K562 (cell line): Measurements from ENCODE around the gene PSMB4. TPM values are rescaled to one million over a fixed set of nuclear protein-coding genes. Genes with fewer than 3 reads are reported as not detected.

Experiments
- polyA plus RNA-seq, 8 experiments: library from polyadenylated mRNA; depleted of rRNA in 4 of 8; stranded (reverse) in 5 of 8; unstranded in 3 of 8; fragments of >200 nt; fragmentation: Nextera tagmentation in 2 of 8; fragmentation: Illumina TruSeq in 1 of 8; extraction: Ambion mirVana in 2 of 8; extraction: Trizol in 1 of 8; gene quantifications; 2 replicates each; pipeline versions ENCODE4 v1.2.1 to v1.2.3, GENCODE V29; 2011 to 2014; ENCODE audit warnings: inconsistent platforms in 1 of 8, missing spikeins in 1 of 8
- small RNA-seq: library from RNA; depleted of rRNA; stranded (forward); fragments of <200 nt; gene quantifications from one replicate; pipeline ENCODE3, GENCODE V24; 2014
- total RNA-seq, 7 experiments: library from RNA; depleted of rRNA in 6 of 7; stranded (reverse); fragments of >200 nt in 6 of 7; fragmentation: Illumina TruSeq in 2 of 7; extraction: Trizol in 2 of 7; gene quantifications; 2 replicates each; pipeline versions ENCODE4 v1.2.1 to v1.2.3, GENCODE V29; 2011 to 2021; ENCODE audit warnings: low replicate concordance in 1 of 7

Gene PSMB4
- total and polyA plus RNA-seq, 9 of the 15 experiments (the other 6 are each of a cell fraction or from before 2014, with no cell fraction given): 397 to 674 (median 475) TPM

Small RNA genes within 50 kb of the gene (small RNA-seq; reads per million reads assigned to genes)
- 0.62 reads per million, percentile 35 among the genes with 10 or more reads in this experiment for gene RNY4P25

Other genes starting within 250 kb of the PSMB4 start
Only the 7 nearest of the 15 such genes appear.
- gene ZNF687, start 117.3 kb upstream of the PSMB4 start, total RNA-seq (2014; rRNA removed): 12.3 and 15.6 TPM in 2 replicates
- 5.1 and 6.9 TPM in 2 replicates for gene ZNF687, start 117.3 kb upstream of the PSMB4 start, total RNA-seq (2014; rRNA removed; fragmentation: Illumina TruSeq; extraction: Trizol)
- 10.6 and 10.7 TPM in 2 replicates for gene ZNF687, start 117.3 kb upstream of the PSMB4 start, total RNA-seq (2015; rRNA removed; fragmentation: Illumina TruSeq; extraction: Trizol)
- gene ZNF687, start 117.3 kb upstream of the PSMB4 start, total RNA-seq (2021): 22.7 and 26.4 TPM in 2 replicates
- 9.0 and 16.9 TPM in 2 replicates for gene ZNF687, start 117.3 kb upstream of the PSMB4 start, polyA plus RNA-seq (2011; rRNA removed)
- 11.5 and 14.4 TPM in 2 replicates for gene ZNF687, start 117.3 kb upstream of the PSMB4 start, polyA plus RNA-seq (2014; fragmentation: Illumina TruSeq; extraction: Trizol)
- under 1 TPM; 0.13 to 0.21 TPM for gene ZNF687, start 117.3 kb upstream of the PSMB4 start, polyA plus RNA-seq (2014; fragmentation: Nextera tagmentation; extraction: Ambion mirVana)
- gene ZNF687, start 117.3 kb upstream of the PSMB4 start, polyA plus RNA-seq (2014; rRNA removed): 12.8 and 13.2 TPM in 2 replicates
- 45.1 and 62.4 TPM in 2 replicates for gene PI4KB, start 72.2 kb upstream of the PSMB4 start, total RNA-seq (2014; rRNA removed)
- 20.5 and 27.9 TPM in 2 replicates for gene PI4KB, start 72.2 kb upstream of the PSMB4 start, total RNA-seq (2014; rRNA removed; fragmentation: Illumina TruSeq; extraction: Trizol)
- 30.1 and 32.8 TPM in 2 replicates for gene PI4KB, start 72.2 kb upstream of the PSMB4 start, total RNA-seq (2015; rRNA removed; fragmentation: Illumina TruSeq; extraction: Trizol)
- 51.8 and 54.3 TPM in 2 replicates for gene PI4KB, start 72.2 kb upstream of the PSMB4 start, total RNA-seq (2021)
- gene PI4KB, start 72.2 kb upstream of the PSMB4 start, polyA plus RNA-seq (2011; rRNA removed): 65.4 and 78.3 TPM in 2 replicates
- 55.8 and 58.0 TPM in 2 replicates for gene PI4KB, start 72.2 kb upstream of the PSMB4 start, polyA plus RNA-seq (2014; fragmentation: Illumina TruSeq; extraction: Trizol)
- gene PI4KB, start 72.2 kb upstream of the PSMB4 start, polyA plus RNA-seq (2014; fragmentation: Nextera tagmentation; extraction: Ambion mirVana): 1 to 10 TPM; 3.1 to 8.9 TPM
- gene PI4KB, start 72.2 kb upstream of the PSMB4 start, polyA plus RNA-seq (2014; rRNA removed): 45.9 and 67.2 TPM in 2 replicates
- gene RFX5, start 52.3 kb upstream of the PSMB4 start, total RNA-seq (2014; rRNA removed): 25.7 and 30.5 TPM in 2 replicates
- 32.2 and 34.6 TPM in 2 replicates for gene RFX5, start 52.3 kb upstream of the PSMB4 start, total RNA-seq (2014; rRNA removed; fragmentation: Illumina TruSeq; extraction: Trizol)
- gene RFX5, start 52.3 kb upstream of the PSMB4 start, total RNA-seq (2015; rRNA removed; fragmentation: Illumina TruSeq; extraction: Trizol): 29.4 and 30.4 TPM in 2 replicates
- gene RFX5, start 52.3 kb upstream of the PSMB4 start, total RNA-seq (2021): 32.7 and 36.1 TPM in 2 replicates
- 38.5 and 40.3 TPM in 2 replicates for gene RFX5, start 52.3 kb upstream of the PSMB4 start, polyA plus RNA-seq (2011; rRNA removed)
- 36.2 and 48.2 TPM in 2 replicates for gene RFX5, start 52.3 kb upstream of the PSMB4 start, polyA plus RNA-seq (2014; fragmentation: Illumina TruSeq; extraction: Trizol)
- 1 to 10 TPM; 3.8 to 4.9 TPM for gene RFX5, start 52.3 kb upstream of the PSMB4 start, polyA plus RNA-seq (2014; fragmentation: Nextera tagmentation; extraction: Ambion mirVana)
- gene RFX5, start 52.3 kb upstream of the PSMB4 start, polyA plus RNA-seq (2014; rRNA removed): 27.9 and 32.3 TPM in 2 replicates
- gene SELENBP1, start 26.9 kb upstream of the PSMB4 start, total RNA-seq (2014; rRNA removed): 40.7 and 62.2 TPM in 2 replicates
- 18.9 and 28.3 TPM in 2 replicates for gene SELENBP1, start 26.9 kb upstream of the PSMB4 start, total RNA-seq (2014; rRNA removed; fragmentation: Illumina TruSeq; extraction: Trizol)
- gene SELENBP1, start 26.9 kb upstream of the PSMB4 start, total RNA-seq (2015; rRNA removed; fragmentation: Illumina TruSeq; extraction: Trizol): 25.8 and 25.9 TPM in 2 replicates
- 41.9 and 42.9 TPM in 2 replicates for gene SELENBP1, start 26.9 kb upstream of the PSMB4 start, total RNA-seq (2021)
- 30.2 and 53.7 TPM in 2 replicates for gene SELENBP1, start 26.9 kb upstream of the PSMB4 start, polyA plus RNA-seq (2011; rRNA removed)
- 45.0 and 45.3 TPM in 2 replicates for gene SELENBP1, start 26.9 kb upstream of the PSMB4 start, polyA plus RNA-seq (2014; fragmentation: Illumina TruSeq; extraction: Trizol)
- gene SELENBP1, start 26.9 kb upstream of the PSMB4 start, polyA plus RNA-seq (2014; fragmentation: Nextera tagmentation; extraction: Ambion mirVana): 10 to 100 TPM; 52.1 to 81.2 TPM
- 47.1 and 50.8 TPM in 2 replicates for gene SELENBP1, start 26.9 kb upstream of the PSMB4 start, polyA plus RNA-seq (2014; rRNA removed)
- gene POGZ, start 59.9 kb downstream of the PSMB4 start, total RNA-seq (2014; rRNA removed): 16.4 and 25.1 TPM in 2 replicates
- 17.6 and 22.0 TPM in 2 replicates for gene POGZ, start 59.9 kb downstream of the PSMB4 start, total RNA-seq (2014; rRNA removed; fragmentation: Illumina TruSeq; extraction: Trizol)
- 21.6 and 23.6 TPM in 2 replicates for gene POGZ, start 59.9 kb downstream of the PSMB4 start, total RNA-seq (2015; rRNA removed; fragmentation: Illumina TruSeq; extraction: Trizol)
- gene POGZ, start 59.9 kb downstream of the PSMB4 start, total RNA-seq (2021): 38.2 and 40.6 TPM in 2 replicates
- gene POGZ, start 59.9 kb downstream of the PSMB4 start, polyA plus RNA-seq (2011; rRNA removed): 26.8 and 44.3 TPM in 2 replicates
- gene POGZ, start 59.9 kb downstream of the PSMB4 start, polyA plus RNA-seq (2014; fragmentation: Illumina TruSeq; extraction: Trizol): 26.5 and 36.4 TPM in 2 replicates
- gene POGZ, start 59.9 kb downstream of the PSMB4 start, polyA plus RNA-seq (2014; fragmentation: Nextera tagmentation; extraction: Ambion mirVana): 10 to 100 TPM in 1 of 2 experiments, 1 to 10 TPM in 1; 9.4 to 13.7 TPM
- 20.8 and 21.5 TPM in 2 replicates for gene POGZ, start 59.9 kb downstream of the PSMB4 start, polyA plus RNA-seq (2014; rRNA removed)
- 1.4 TPM in 1 of 2 replicates, not detected in the other for gene CGN, start 111.8 kb downstream of the PSMB4 start, total RNA-seq (2014; rRNA removed)
- gene CGN, start 111.8 kb downstream of the PSMB4 start, total RNA-seq (2014; rRNA removed; fragmentation: Illumina TruSeq; extraction: Trizol): 0.04 and 0.06 TPM in 2 replicates
- gene CGN, start 111.8 kb downstream of the PSMB4 start, total RNA-seq (2015; rRNA removed; fragmentation: Illumina TruSeq; extraction: Trizol): 0.07 TPM in 1 of 2 replicates, not detected in the other
- gene CGN, start 111.8 kb downstream of the PSMB4 start, total RNA-seq (2021): 0.27 and 0.34 TPM in 2 replicates
- 0.14 and 0.16 TPM in 2 replicates for gene CGN, start 111.8 kb downstream of the PSMB4 start, polyA plus RNA-seq (2011; rRNA removed)
- 0.03 and 0.19 TPM in 2 replicates for gene CGN, start 111.8 kb downstream of the PSMB4 start, polyA plus RNA-seq (2014; fragmentation: Illumina TruSeq; extraction: Trizol)
- gene CGN, start 111.8 kb downstream of the PSMB4 start, polyA plus RNA-seq (2014; fragmentation: Nextera tagmentation; extraction: Ambion mirVana): under 1 TPM in 1 of 2 experiments, not detected in 1; 0.18 TPM
- gene CGN, start 111.8 kb downstream of the PSMB4 start, polyA plus RNA-seq (2014; rRNA removed): 0.09 TPM in 1 of 2 replicates, not detected in the other
- 1.4 and 1.6 TPM in 2 replicates for gene TUFT1, start 140.7 kb downstream of the PSMB4 start, total RNA-seq (2014; rRNA removed)
- gene TUFT1, start 140.7 kb downstream of the PSMB4 start, total RNA-seq (2014; rRNA removed; fragmentation: Illumina TruSeq; extraction: Trizol): 1.2 and 1.6 TPM in 2 replicates
- 0.54 and 0.68 TPM in 2 replicates for gene TUFT1, start 140.7 kb downstream of the PSMB4 start, total RNA-seq (2015; rRNA removed; fragmentation: Illumina TruSeq; extraction: Trizol)
- 1.4 and 2.0 TPM in 2 replicates for gene TUFT1, start 140.7 kb downstream of the PSMB4 start, total RNA-seq (2021)
- gene TUFT1, start 140.7 kb downstream of the PSMB4 start, polyA plus RNA-seq (2011; rRNA removed): 1.5 and 2.4 TPM in 2 replicates
- gene TUFT1, start 140.7 kb downstream of the PSMB4 start, polyA plus RNA-seq (2014; fragmentation: Illumina TruSeq; extraction: Trizol): 1.9 and 2.2 TPM in 2 replicates
- gene TUFT1, start 140.7 kb downstream of the PSMB4 start, polyA plus RNA-seq (2014; fragmentation: Nextera tagmentation; extraction: Ambion mirVana): 1 to 10 TPM; 1.7 to 2.0 TPM
- 1.7 TPM in 2 replicates for gene TUFT1, start 140.7 kb downstream of the PSMB4 start, polyA plus RNA-seq (2014; rRNA removed)